Tongue (tissue), 2 donors: ENCODE measurements around the gene LRRFIP2. TPM values are rescaled to one million over a fixed set of nuclear protein-coding genes. Genes with fewer than 3 reads are reported as not detected.
"Not testable (repeated sequence)": the region's sequence is repeated elsewhere in the genome, so short reads cannot be mapped to it uniquely, and the experiment has no call there.

Source experiments
- DNase-seq: peaks from one replicate; pipeline ENCODE4 v3.0.0-alpha.2; 2015
- total RNA-seq: library from RNA; depleted of rRNA; stranded (reverse); fragments of >200 nt; gene quantifications from one replicate; pipeline ENCODE4 v1.2.3, GENCODE V29; 2014

Gene LRRFIP2, protein sequence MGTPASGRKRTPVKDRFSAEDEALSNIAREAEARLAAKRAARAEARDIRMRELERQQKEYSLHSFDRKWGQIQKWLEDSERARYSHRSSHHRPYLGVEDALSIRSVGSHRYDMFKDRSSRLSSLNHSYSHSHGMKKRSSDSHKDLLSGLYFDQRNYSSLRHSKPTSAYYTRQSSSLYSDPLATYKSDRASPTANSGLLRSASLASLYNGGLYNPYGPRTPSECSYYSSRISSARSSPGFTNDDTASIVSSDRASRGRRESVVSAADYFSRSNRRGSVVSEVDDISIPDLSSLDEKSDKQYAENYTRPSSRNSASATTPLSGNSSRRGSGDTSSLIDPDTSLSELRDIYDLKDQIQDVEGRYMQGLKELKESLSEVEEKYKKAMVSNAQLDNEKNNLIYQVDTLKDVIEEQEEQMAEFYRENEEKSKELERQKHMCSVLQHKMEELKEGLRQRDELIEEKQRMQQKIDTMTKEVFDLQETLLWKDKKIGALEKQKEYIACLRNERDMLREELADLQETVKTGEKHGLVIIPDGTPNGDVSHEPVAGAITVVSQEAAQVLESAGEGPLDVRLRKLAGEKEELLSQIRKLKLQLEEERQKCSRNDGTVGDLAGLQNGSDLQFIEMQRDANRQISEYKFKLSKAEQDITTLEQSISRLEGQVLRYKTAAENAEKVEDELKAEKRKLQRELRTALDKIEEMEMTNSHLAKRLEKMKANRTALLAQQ
- 56.9 TPM for total RNA-seq

- DNase-seq, result no peak
Measured at GRCh38 chr3:37174532-37175126, at the start of gene LRRFIP2. TSS of gene LRRFIP2 (minus strand) at chr3:37174582. CDS start at chr3:37148983, 25,599 bp downstream.

DNA sequence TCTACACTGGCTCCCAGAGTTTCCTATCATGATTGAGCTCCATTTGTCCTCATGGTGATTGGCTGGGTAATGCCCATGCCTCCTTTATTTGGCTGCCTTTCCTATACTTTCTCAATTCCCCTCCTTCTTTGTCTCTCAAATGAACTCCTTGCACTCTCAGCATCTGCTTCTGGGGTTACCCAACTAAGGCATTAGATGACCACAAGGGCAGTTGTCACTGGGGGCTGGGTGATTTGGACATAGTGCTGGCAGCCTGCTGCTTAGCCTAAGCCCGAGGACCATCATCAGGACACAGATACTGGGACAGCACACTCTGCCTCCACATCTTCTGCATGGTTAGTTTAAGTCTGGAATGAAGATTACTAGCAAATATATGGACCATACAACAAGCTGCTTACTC, 49.2 kb upstream of the LRRFIP2 start:
- no peak for DNase-seq

DNA sequence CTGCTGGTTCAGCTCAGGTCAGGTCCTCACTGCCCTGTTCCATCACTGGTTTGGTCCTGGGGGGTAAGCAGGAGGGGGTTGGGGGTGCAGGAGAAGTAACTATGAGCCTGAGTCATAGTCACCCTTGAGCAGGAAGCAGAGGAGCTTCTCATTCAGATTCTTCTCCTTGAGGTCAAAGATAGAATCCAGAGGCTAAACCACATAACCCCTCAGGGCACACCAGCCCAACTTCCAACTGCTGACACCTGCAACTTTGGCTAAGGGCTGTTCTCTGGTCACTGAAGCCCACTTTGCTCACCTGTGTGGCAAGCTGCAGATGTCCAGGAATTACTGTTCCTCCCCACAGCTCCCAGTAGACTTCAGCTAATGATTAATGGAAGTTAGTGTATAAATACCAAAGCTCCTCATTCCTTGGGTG, 48.8 kb upstream of the LRRFIP2 start:
- DNase-seq, result no peak

DNA sequence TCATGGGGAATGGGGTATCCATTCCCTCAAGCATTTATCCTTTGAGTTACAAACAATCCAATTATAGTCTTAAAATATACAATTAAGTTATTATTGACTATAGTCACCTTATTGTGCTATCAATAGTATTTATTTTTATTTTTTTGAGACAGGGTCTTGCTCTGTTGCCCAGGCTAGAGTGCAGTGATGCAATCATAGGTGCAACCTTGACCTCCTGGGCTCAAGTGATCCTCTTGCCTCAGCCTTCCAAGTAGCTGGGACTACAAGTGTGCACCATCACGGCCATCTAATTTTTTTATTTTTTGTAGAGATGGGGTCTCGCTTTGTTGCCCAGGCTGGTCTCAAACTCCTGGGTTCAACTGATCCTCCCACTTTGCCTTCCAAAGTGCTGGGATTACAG, 48.2 kb upstream of the LRRFIP2 start:
- DNase-seq, result not testable (repeated sequence)

DNA sequence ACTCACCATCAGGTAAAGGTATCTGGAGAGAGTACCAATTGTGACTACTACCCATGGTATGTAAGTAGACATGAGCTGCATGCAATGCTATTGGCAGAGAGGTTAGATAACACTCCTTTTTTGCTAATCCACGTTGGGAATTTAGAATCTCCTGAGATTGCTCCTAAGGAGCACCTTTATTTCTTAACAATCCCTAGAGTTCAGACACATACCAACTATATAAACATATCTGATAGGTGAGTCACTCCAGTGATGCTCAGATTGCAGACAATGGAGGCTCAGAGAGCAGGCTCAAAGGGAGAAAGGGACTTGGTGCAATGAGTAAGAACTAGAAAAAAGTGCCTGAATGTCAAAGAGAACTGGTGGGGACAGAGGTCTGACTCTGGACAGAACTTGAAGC, 47.0 kb upstream of the LRRFIP2 start:
- DNase-seq, result no peak

GRCh38 chr3:37219266-37219665, 44.9 kb upstream of the LRRFIP2 start:
- DNase-seq, result no peak

DNA sequence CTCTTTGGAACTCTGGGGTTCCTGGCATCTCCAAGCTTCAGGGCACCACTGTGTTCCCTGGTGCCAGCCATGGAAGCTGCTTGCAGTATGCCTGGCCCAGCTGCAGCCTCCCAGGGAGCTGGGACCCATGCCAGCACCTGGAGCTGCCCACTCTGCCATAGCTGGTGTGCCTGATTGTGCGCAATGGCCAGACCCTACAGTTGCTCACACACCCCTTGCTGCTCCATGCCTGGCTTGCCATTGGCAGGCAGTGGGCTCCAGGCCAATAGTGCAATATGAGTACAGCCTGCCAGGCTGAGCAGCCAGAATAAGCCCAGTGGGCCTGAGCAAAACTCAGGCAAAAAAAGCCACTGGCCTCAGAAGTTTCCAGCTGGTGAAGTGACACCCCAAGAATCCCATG, 43.8 kb upstream of the LRRFIP2 start:
- peak; percentile 15 for DNase-seq

DNA sequence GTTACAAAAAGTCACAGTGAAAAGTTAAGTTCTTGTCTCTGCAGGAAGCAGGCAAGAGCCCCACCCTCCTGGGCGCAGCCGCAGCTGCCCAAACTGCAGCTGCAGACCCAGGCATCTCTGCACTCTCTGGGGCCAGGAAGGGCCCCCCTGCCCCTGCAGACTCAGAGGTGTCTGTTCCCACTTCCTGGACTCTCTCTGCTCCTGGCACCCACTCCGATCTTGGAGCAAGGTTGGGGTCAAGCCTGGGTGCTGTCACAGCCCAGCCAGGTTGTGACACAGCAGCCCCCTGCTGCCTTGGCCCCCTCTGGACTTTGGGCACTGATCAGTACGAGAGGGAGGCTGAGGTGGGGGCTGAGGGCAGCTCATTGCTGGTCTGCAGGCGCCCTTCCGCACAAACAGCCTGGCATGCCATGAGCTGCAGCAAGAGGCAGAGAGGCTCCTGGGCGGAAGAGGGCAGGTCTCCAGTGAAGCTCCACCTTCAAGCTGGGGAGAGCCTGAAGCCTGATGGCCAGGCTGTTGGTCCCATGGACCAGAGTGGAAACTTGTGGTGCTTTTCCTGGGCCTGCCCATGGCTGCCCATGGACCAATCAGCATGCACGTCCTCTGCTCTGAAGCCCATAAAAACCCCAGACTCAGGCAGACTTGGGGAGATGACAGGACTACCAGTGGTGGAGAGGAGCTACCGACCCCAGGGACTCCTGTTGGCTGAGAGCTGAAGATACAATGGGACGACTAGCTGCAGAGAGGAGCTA, 42.9 kb upstream of the LRRFIP2 start:
- DNase-seq, result no peak

DNA sequence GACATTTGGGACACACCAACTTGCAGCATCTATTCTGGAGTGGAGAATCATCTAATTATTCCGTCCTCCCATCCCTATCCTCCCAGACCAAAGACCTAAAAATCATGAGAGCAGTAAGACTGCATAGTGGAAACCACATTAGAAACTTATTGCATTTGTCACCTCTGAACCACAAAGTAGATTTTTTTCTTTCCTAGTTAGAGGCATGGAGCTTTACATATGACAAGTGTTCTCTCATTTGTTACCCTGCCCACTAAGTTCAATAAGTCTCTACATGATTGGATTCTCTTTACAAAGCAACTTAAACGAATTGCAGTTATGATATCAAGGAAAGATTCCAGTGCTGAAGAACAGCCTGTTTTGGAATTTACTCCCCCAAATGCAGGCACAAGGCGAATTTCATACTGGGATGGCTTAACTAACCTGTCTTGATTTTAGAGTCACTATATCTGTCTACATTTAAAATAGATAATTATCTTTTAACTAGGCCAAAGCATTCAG, 42.3 kb upstream of the LRRFIP2 start:
- DNase-seq, result no peak

GRCh38 chr3:37214076-37214475, 39.7 kb upstream of the LRRFIP2 start:
- DNase-seq, result no peak

DNA sequence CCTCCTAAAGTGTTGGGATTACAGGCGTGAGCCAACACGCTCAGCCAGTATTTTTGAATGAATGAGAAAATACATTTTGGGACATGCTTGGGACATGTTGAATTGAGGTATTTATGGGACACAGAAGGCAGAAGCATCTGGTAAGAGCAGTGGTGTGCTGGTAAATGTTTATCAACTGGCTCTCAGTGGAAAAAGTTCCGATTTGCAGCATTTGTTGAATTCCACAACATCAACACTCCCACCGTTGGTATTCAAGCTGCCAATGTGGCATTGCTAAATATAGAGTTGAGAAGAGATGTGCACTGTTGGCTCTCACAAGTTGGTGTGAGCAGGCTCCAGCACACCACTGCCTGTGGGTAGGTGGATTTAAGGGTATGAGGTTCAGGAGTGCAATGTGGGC, 35.8 kb upstream of the LRRFIP2 start:
- DNase-seq, result no peak

GRCh38 chr3:37208576-37208975, 34.2 kb upstream of the LRRFIP2 start:
- DNase-seq, result not testable (repeated sequence)

DNA sequence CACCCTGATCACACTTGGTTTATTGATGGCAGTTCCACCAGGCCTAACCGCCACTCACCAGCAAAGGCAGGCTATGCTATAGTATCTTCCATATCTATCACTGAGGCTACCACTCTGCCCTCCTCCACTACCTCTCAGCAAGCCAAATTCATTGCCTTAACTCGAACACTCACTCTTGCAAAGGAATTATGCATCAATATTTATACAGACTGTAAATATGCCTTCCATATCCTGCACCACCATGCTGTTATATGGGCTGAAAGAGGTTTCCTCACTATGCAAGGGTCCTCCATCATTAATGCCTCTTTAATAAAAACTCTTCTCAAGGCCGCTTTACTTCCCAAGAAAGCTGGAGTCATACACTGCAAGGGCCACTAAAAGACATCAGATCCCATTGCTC, 33.6 kb upstream of the LRRFIP2 start:
- not testable (repeated sequence) for DNase-seq

DNA sequence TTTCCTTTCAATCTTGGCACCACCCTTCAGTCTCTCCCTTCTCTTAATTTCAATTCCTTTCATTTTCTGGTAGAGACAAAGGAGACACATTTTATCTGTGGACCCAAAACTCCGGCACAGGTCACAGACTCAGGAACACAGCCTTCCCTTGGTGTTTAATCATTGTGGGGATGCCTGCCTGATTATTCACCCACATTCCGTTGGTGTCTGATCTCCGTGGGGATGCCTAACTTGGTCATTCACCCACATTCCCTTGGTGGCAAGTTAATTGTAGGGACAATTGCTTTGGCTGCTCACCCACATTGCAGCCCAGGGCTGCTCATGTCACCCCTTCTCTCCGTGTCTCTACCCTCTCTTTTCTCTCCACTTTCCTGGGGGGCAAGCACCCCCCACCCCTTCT, 31.7 kb upstream of the LRRFIP2 start:
- DNase-seq, result not testable (repeated sequence)

DNA sequence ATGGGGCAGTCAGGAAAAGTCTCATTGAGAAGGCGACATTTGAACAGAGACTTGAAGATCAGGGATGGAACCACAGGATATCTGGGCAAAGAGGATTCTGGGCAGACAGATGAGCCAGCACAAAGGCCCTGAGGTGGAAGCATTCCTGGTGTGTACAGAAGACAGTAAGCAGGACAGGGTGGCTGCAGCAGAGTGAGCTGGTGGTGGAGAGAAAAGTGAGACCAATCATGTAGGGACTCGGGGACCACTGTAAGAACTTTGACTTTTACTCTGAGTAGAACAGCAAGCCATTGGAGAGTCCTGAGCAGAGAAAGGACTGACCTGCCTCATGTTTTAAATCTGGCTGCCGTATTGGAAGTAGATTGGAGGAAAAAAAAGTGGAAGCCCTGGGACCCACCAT, 29.9 kb upstream of the LRRFIP2 start:
- no peak for DNase-seq

DNA sequence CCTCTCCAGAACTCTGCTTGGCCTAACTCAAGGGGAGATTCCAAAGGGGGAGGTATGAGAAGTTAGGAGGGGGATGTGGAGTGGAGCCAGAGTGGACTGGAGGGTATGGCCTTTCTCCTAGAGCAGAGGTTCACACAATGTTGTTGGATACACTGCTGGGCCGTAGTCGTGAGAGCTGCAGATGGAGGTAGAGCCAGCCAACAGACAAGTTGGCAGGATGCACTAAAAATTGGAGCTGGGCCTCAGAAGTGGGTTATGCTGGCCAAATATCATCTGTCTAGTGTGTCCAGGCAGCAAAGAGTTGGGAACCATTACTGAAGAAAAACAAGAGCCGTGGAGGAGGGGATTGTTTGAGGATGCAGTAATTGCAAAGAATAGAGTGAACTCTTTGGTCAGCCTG, 27.7 kb upstream of the LRRFIP2 start:
- no peak for DNase-seq

DNA sequence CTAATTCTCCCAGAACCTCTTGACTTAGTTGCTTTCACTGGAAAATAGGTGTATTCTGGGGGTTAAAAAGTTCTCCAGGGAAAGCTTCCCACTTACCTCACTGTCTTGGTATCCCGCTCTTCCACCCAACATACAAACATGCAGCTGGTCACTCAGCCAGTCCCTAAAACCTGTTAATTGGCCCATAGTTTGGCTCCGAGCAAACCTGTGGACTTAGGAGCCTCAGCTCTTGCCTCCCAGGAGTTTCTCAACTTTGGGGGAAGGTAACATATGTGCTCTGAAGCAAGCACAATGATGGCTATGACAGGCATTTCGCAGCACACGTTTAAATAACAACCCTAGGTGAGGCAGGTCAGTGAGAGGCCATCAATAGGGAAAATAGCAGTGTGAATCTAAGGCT, 25.8 kb upstream of the LRRFIP2 start:
- DNase-seq, result no peak

DNA sequence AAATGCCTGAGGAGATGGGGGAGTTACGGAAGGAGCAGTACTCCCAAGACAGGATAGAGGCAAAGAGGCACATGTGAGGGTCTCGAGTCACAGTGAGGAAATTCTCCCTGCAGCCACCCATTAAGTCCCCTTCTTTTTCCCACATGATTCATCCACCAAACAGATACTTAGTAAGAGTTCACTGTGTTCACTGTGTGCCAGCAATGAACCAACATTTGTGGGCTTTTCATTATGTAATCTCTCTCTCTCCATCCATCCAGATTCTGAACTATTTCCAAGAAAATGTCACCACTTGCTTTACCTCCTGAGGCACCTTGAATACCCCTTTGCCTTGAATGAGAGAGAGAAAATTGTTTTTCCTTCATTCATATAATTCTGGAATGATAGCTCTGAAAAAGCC, 24.6 kb upstream of the LRRFIP2 start:
- no peak for DNase-seq

DNA sequence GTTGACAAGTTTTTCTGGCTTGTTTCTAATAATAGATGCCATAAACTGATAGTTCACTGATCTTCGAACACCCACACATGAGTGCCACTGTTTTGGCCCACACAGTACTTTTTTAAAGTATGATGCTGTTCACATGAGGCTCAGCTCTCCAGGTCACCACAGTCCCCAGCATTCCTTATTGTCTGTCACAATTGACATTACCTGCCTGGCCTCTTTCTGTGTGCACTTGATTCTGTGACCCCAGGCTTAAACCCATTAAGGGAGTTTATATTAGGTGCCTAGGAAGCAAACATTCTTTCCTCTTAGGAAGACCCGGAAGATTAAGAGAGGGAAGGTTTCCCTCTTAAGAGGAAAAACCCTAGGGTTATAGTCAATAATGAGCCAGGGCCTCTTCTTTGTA, 24.2 kb upstream of the LRRFIP2 start:
- DNase-seq, result no peak

- peak; percentile 34 for DNase-seq
Measured at GRCh38 chr3:37197810-37198371, 23.5 kb upstream of the LRRFIP2 start.

DNA sequence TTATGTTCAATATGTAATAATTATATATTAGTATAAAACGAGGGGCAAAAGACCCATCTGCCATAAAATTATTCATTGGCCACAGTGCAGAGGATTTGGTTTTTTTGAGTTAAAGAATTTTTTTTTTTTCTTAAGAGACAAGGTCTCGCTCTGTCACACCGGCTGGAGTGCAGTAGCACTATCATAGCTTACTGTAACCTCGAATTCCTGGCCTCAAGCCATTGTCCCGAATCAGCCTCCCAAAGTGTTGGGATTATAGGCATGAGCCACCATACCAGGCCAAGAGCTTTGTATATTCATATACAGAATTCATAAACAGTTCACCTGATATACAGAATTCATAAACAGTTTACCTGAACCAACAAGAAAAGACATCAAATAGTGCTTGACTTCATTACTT, 20.2 kb upstream of the LRRFIP2 start:
- DNase-seq, result no peak

DNA sequence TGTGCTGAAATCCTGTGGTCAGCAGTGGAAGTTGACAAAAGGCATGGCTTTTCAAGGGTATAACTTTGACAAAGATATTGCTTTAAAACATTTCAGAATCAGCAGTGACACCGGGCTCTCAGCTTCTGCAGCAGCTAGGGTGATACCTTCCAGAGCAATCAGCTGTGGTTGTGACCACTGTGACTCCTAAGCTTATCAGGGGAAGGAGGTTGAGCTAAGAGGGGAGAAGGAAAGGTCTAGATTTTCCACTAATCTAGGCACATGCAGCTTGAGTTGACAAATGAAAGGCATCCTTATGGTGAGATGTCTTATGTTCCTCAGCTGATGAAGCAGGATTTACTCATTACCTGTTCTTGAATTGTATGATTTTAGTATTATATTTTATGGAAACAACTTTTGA, 16.3 kb upstream of the LRRFIP2 start:
- no peak for DNase-seq
